ENCODE results near the gene OR2C1.

OR2C1 gene

GRCh38 chr16:3348547-3349167 lies 7.0 kb upstream of the OR2C1 start:
- no peak overlapping the region for H3K27ac ChIP-seq
- no peaks in the 10 kb centered on the region for H3K27me3 ChIP-seq (ENCODE audit: control insufficient read depth, insufficient read depth, low read length)
- H3K4me1 ChIP-seq, result no peaks in the 10 kb centered on the region
- H3K4me3 ChIP-seq (ENCODE audit: low read depth, low read length), result no peak overlapping the region
- no peaks in the 10 kb centered on the region for H3K9me3 ChIP-seq (ENCODE audit: control insufficient read depth, low read length)
- no peak overlapping the region for H3K9ac ChIP-seq
- no peak for TF ChIP-seq CTCF (IDR thresholded peaks at IDR 0.05)
- no peak overlapping the region for H2AFZ ChIP-seq
- H3K4me2 ChIP-seq (ENCODE audit: low read length), result no peak overlapping the region
- no peaks in the 10 kb centered on the region for H3K36me3 ChIP-seq (ENCODE audit: control insufficient read depth, insufficient read depth, low read length)
- H3K79me2 ChIP-seq, result no peaks in the 10 kb centered on the region

- no peak overlapping the region for H3K27ac ChIP-seq
- TF ChIP-seq CTCF (IDR thresholded peaks at IDR 0.05), result no peak
- no peak overlapping the region for H3K4me3 ChIP-seq (ENCODE audit: low read depth, low read length)
- no peak overlapping the region for H3K9ac ChIP-seq
- no peaks in the 10 kb centered on the region for H3K79me2 ChIP-seq
- H3K36me3 ChIP-seq (ENCODE audit: control insufficient read depth, insufficient read depth, low read length), result no peaks in the 10 kb centered on the region
- H3K4me2 ChIP-seq (ENCODE audit: low read length), result no peak overlapping the region
- H3K27me3 ChIP-seq (ENCODE audit: control insufficient read depth, insufficient read depth, low read length), result no peaks in the 10 kb centered on the region
- H3K9me3 ChIP-seq (ENCODE audit: control insufficient read depth, low read length), result no peaks in the 10 kb centered on the region
- no peak overlapping the region for H2AFZ ChIP-seq
- no peaks in the 10 kb centered on the region for H3K4me1 ChIP-seq
These were observed 6.5 kb upstream of the OR2C1 start for GRCh38 chr16:3349175-3349574.

DNA sequence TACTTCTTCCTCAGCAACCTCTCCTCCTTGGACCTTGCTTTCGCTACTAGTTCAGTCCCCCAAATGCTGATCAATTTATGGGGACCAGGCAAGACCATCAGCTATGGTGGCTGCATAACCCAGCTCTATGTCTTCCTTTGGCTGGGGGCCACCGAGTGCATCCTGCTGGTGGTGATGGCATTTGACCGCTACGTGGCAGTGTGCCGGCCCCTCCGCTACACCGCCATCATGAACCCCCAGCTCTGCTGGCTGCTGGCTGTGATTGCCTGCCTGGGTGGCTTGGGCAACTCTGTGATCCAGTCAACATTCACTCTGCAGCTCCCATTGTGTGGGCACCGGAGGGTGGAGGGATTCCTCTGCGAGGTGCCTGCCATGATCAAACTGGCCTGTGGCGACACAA lies 429 bp downstream of the OR2C1 start:
- Histone ChIP-seq H2AFZ (no peak overlapping the region), H3K4me1 (no peaks in the 10 kb centered on the region), H3K4me2 (ENCODE audit: low read length) (no peak overlapping the region), H3K27ac (no peak overlapping the region), H3K27me3 (ENCODE audit: control insufficient read depth, insufficient read depth, low read length) (no peaks in the 10 kb centered on the region), H3K79me2 (no peaks in the 10 kb centered on the region), H3K9me3 (ENCODE audit: control insufficient read depth, low read length) (no peaks in the 10 kb centered on the region), H3K36me3 (ENCODE audit: control insufficient read depth, insufficient read depth, low read length) (no peaks in the 10 kb centered on the region), H3K9ac (no peak overlapping the region), H3K4me3 (ENCODE audit: low read depth, low read length) (no peak overlapping the region)
- no peak for TF ChIP-seq CTCF (IDR thresholded peaks at IDR 0.05)

GRCh38 chr16:3358871-3359270 lies 3.2 kb downstream of the OR2C1 start:
- no peak overlapping the region for H2AFZ ChIP-seq
- TF ChIP-seq CTCF (IDR thresholded peaks at IDR 0.05), result no peak
- no peaks in the 10 kb centered on the region for H3K27me3 ChIP-seq (ENCODE audit: control insufficient read depth, insufficient read depth, low read length)
- H3K9me3 ChIP-seq (ENCODE audit: control insufficient read depth, low read length), result no peaks in the 10 kb centered on the region
- no peaks in the 10 kb centered on the region for H3K4me1 ChIP-seq
- no peaks in the 10 kb centered on the region for H3K36me3 ChIP-seq (ENCODE audit: control insufficient read depth, insufficient read depth, low read length)
- no peak overlapping the region for H3K4me3 ChIP-seq (ENCODE audit: low read depth, low read length)
- no peak overlapping the region for H3K4me2 ChIP-seq (ENCODE audit: low read length)
- no peak overlapping the region for H3K9ac ChIP-seq
- H3K79me2 ChIP-seq, result no peaks in the 10 kb centered on the region
- H3K27ac ChIP-seq, result no peak overlapping the region

- H3K4me2 ChIP-seq (ENCODE audit: low read length), result no peak overlapping the region
- no peaks in the 10 kb centered on the region for H3K36me3 ChIP-seq (ENCODE audit: control insufficient read depth, insufficient read depth, low read length)
- no peaks in the 10 kb centered on the region for H3K4me1 ChIP-seq
- H3K27me3 ChIP-seq (ENCODE audit: control insufficient read depth, insufficient read depth, low read length), result no peaks in the 10 kb centered on the region
- no peak overlapping the region for H2AFZ ChIP-seq
- H3K9me3 ChIP-seq (ENCODE audit: control insufficient read depth, low read length), result no peaks in the 10 kb centered on the region
- peaks cover 11% of the 10 kb centered on the region for H3K79me2 ChIP-seq
- H3K9ac ChIP-seq, result no peak overlapping the region
- no peak for TF ChIP-seq CTCF (IDR thresholded peaks at IDR 0.05)
- no peak overlapping the region for H3K27ac ChIP-seq
- no peak overlapping the region for H3K4me3 ChIP-seq (ENCODE audit: low read depth, low read length)
These were observed 7.2 kb downstream of the OR2C1 start for GRCh38 chr16:3362931-3363330.
